Measurements from ENCODE around the gene CA11. TPM values are rescaled to one million over a fixed set of nuclear protein-coding genes. Genes with fewer than 3 reads are reported as not detected.
A peak's percentile ranks its signal among the peaks of the same experiment; 100 is the strongest.

CA11 gene
- total RNA-seq, 3 donors from 2014 or later: 1.8 to 19.9 (median 3.7) TPM

DNA sequence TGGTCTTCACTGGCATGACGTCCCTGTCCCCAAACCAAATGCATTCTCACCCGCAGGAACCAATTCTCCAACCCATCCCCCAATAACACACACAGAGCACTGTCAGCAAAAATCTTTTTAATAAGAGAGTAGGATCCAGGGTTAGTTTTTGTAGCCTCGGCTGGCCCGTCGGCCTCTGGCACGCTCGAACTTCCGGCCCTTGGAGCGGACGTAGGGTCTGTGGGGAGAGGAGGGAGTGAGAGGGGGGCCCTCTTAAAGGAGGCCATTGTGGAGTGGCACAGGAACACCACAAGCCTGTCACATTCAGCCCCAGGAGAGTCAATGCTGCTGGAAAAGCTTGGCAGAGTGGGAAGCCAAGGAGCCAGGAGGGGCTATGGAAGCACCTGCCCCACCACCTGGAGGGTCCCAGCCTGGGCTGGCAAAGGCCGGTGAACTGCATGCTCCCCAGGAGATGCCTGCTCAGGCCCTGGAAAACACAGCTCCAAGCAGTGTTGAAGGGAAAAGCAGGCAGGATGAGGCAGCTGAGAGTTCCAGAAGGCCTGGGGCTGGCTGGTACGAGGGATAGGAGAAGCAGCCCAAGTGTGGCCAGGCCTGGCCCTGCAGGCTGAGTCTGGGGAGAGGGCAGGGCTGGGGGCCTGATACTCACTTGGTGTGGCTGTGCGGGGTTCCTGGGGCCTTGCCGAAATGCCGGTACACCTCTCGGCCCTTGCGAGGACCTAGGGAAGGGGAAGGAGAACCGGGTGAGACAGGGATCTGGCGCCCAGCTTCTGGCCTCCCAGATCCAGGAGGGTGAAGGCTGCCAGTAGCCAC is 30.6 kb downstream of the CA11 start:
- no peak for ATAC-seq
- TF ChIP-seq, protein P1, sequence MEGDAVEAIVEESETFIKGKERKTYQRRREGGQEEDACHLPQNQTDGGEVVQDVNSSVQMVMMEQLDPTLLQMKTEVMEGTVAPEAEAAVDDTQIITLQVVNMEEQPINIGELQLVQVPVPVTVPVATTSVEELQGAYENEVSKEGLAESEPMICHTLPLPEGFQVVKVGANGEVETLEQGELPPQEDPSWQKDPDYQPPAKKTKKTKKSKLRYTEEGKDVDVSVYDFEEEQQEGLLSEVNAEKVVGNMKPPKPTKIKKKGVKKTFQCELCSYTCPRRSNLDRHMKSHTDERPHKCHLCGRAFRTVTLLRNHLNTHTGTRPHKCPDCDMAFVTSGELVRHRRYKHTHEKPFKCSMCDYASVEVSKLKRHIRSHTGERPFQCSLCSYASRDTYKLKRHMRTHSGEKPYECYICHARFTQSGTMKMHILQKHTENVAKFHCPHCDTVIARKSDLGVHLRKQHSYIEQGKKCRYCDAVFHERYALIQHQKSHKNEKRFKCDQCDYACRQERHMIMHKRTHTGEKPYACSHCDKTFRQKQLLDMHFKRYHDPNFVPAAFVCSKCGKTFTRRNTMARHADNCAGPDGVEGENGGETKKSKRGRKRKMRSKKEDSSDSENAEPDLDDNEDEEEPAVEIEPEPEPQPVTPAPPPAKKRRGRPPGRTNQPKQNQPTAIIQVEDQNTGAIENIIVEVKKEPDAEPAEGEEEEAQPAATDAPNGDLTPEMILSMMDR (IDR thresholded peaks at IDR 0.05): no peak
- Histone ChIP-seq H3K4me3 (no peak overlapping the region), H3K9me3 (no peaks in the 10 kb centered on the region), H3K4me1 (ENCODE audit: low read depth) (peaks cover 46% of the 10 kb centered on the region), H3K36me3 (ENCODE audit: low read depth) (peaks cover 3% of the 10 kb centered on the region)
- intact Hi-C loops (cut with DNase I, micrococcal nuclease): no loop called here
- peak in 1 of 3 donors; percentile 60 for DNase-seq

DNA sequence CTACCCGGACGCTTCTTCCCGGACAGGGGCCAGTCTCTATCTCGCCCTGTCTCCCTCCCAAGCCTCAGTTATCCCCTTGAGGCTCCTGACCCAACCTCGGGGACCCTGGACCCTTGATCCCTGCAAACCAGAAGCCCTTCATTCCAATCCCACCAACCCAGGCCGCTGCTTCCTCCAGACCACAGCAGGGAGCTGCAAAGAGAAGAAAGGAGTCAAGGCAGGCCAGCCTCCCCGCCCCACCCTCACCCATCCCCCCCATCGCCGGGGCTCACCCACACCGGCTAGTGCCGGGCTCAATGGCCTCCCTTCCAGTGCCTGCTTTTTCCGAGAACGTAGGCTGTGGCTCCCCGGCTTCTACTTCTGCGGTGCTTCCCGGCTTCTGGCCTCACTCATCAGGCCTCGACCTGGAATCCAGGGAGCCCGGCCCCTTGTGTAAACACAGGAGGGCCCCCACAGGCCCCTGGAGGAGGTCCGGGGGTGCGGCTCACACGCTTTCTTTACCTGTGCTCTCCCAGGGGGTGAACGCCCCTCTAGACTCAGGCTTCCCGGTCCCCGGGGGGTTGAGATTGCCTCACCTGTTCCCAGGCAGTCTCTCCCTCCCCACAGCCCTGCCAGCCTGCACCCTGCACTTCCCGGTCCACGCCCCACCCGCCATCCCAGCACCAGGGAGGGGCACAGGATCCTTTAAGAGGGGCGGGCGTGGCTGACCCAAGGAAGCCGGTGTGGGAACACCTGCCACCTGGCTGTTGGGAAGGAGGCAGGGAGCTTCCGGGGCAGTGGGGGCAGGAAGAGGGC is 31.4 kb downstream of the CA11 start, which contains the start of gene FAM83E:
FAM83E (minus strand) TSS at position 641 of the 795 bp plus-strand sequence. CDS start 1,704 bp downstream, outside the sequence.
- Histone ChIP-seq H3K4me3 (peak within 1 kb of the TSS; percentile 21), H3K4me1 (ENCODE audit: low read depth) (peaks cover 42% of the 10 kb centered on the region), H3K9me3 (no peaks in the 10 kb centered on the region), H3K36me3 (ENCODE audit: low read depth) (peaks cover 3% of the 10 kb centered on the region)
- ATAC-seq (peak; percentile 74), DNase-seq (peak; percentile 96 to 97 (median 96))
- intact Hi-C loops (cut with DNase I, micrococcal nuclease): no loop called here
- TF ChIP-seq, protein P1 (IDR thresholded peaks at IDR 0.05): peak; percentile 14

DNA sequence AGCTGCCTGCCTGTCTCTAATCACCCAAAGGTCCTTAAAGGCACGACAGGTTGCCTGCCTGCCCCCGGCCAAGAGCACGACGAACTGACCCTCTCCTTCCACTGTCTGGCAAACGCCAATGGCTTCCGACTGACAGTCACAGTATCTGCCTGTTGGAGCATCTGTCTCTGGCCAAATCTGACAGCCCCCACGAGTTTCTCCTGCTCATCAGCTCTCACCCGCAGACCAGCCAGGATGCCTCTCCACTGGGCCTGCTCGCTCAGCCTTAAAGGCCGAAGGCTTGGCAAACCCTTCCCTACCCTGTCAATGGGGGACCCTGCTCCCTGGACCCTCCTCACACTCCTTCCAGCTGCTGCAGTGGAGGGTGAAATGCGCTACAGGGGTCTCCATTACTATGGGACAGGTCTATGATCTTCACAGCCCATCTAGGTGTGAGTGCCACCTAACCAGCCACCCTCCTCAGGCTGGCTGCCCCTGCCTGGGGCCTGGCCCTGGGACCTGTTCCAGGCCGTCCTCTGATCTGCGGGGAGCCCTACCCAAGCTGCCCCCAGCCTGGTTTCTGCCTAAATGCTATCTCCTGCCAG is 32.0 kb downstream of the CA11 start:
- DNase-seq (peak in 1 of 3 donors; percentile 54), ATAC-seq (peak; percentile 0)
- H3K4me1 ChIP-seq (ENCODE audit: low read depth): peaks cover 38% of the 10 kb centered on the region
- H3K4me3 ChIP-seq: peak overlapping the region; percentile 21
- TF ChIP-seq, protein P1 (IDR thresholded peaks at IDR 0.05): no peak
- intact Hi-C loops (cut with DNase I, micrococcal nuclease): no loop called here
- H3K36me3 ChIP-seq (ENCODE audit: low read depth): no peaks in the 10 kb centered on the region
- no peaks in the 10 kb centered on the region for H3K9me3 ChIP-seq

DNA sequence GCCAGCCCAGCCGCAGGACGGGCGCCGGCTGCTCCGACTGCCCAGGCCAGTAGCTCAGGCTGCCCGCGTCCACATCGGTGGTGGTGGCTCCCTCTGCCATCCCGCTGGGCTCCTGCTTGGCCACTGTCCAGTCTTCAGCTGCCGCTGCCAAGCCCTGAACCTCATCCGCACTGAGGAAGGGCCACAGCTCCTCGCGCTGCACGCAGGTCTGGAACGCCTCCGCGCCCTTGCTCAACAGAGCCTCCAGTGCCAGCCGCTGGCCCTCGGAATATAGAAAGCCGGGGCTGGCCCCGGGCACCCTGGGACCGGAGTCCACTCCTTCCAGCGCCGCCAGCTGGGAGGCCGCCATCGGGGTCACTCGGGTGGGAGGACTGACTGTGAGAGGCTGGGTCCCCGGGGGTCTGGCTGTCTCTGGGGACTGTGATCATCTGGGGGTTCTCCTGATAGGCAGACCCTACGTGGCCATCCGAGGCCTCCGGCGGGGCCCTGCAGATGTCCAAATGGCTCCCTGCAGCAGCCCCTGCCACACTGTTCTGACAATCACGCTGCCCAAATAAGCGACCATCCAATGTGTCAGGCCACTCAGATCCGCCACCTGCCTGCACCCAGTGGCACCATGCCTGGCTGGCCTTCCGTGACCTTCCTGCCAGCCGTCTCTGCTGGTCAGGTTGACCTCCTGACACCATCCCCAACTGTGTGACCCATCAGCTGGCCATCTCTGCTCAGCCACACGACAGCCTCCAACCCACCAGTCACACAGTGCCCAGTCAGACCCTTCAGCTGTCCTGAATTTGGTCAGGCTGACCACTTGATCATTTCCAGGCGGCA is 32.7 kb downstream of the CA11 start:
- H3K9me3 ChIP-seq: no peaks in the 10 kb centered on the region
- intact Hi-C loops (cut with DNase I, micrococcal nuclease): no loop called here
- TF ChIP-seq, protein P1 (IDR thresholded peaks at IDR 0.05): no peak
- ATAC-seq: peak; percentile 46
- H3K4me3 ChIP-seq: peak overlapping the region; percentile 21
- peaks cover 38% of the 10 kb centered on the region for H3K4me1 ChIP-seq (ENCODE audit: low read depth)
- DNase-seq: peak; percentile 71 to 79 (median 78)
- H3K36me3 ChIP-seq (ENCODE audit: low read depth): no peaks in the 10 kb centered on the region

DNA sequence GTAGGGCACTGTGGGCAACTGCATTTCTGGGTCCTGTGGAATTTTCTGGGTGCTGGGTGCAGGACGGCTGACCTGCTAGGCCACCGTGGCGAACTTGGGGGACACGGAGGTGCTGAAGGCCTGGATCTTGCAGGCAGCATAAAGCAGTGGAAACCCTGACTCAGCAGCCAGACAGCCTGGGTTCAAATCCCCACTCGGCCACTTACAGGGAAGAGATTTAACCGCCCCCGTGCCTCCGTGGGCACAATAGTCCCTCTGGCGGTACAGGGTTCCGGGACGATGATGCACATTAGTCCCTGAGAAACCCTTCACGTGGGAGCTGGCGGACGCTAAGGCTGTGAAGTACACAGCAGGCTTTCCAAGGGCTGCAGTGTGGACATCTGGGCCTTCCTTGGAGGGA is 34.1 kb downstream of the CA11 start:
- H3K4me3 ChIP-seq: no peak overlapping the region
- no peaks in the 10 kb centered on the region for H3K36me3 ChIP-seq (ENCODE audit: low read depth)
- no peaks in the 10 kb centered on the region for H3K9me3 ChIP-seq
- intact Hi-C loops (cut with DNase I, micrococcal nuclease): no loop called here
- H3K4me1 ChIP-seq (ENCODE audit: low read depth): peaks cover 24% of the 10 kb centered on the region
- TF ChIP-seq, protein P1 (IDR thresholded peaks at IDR 0.05): no peak
- ATAC-seq: no peak
- no peak for DNase-seq

Measured in mucosa of descending colon (tissue), 3 donors.